ENCODE results near the gene REST.

- TF ChIP-seq CTCF (IDR thresholded peaks at IDR 0.05; ENCODE audit: low read depth, low read length), result peak; percentile 31
- no peak for TF ChIP-seq POLR2A (IDR thresholded peaks at IDR 0.05; ENCODE audit: extremely low read depth, insufficient read length)
- TF ChIP-seq MAX (IDR thresholded peaks at IDR 0.05; ENCODE audit: low read depth, low read length), result no peak
- TF ChIP-seq MYC (IDR thresholded peaks at IDR 0.05; ENCODE audit: low read depth, low read length), result no peak
These were observed 15.0 kb upstream of the REST start for GRCh38 chr4:56892691-56893090.

Measured in NB4 (cell line).